AG09319 (cell line): ENCODE data around the gene EVL.
"Not testable (repeated sequence)": the region's sequence is repeated elsewhere in the genome, so short reads cannot be mapped to it uniquely, and the experiment has no call there.

ENCODE experiments used
- DNase-seq: peaks from one replicate; pipeline ENCODE4 v3.0.0-alpha.2; 2010; ENCODE audit warnings: low read depth; ENCODE audit errors: extremely low read depth
- CTCF ChIP-seq: IDR thresholded peaks from 2 replicates; pipeline ENCODE4 v1.5.1; 2011; ENCODE audit warnings: low read depth, mild to moderate bottlenecking, inconsistent platforms, low read length, moderate library complexity

EVL gene

GRCh38 chr14:100155756-100156616 is 90.8 kb downstream of the EVL start:
- no peak for TF ChIP-seq CTCF
- no peak for DNase-seq

GRCh38 chr14:100156776-100157175 is 91.6 kb downstream of the EVL start:
- DNase-seq = no peak
- TF ChIP-seq CTCF = no peak

GRCh38 chr14:100157548-100158232 is 92.5 kb downstream of the EVL start:
- DNase-seq = not testable (repeated sequence)

- no peak for DNase-seq
- no peak for TF ChIP-seq CTCF
Observed at GRCh38 chr14:100158566-100159093, 93.4 kb downstream of the EVL start.

GRCh38 chr14:100159094-100159864 is 94.1 kb downstream of the EVL start, which contains the start of gene DEGS2:
Gene DEGS2 (minus strand): TSS chr14:100159645. CDS start chr14:100159587, 58 bp downstream.
- TF ChIP-seq CTCF = no peak
- no peak for DNase-seq

- no peak for DNase-seq
- no peak for TF ChIP-seq CTCF
Observed at GRCh38 chr14:100159865-100160533, 94.8 kb downstream of the EVL start.

- TF ChIP-seq CTCF = no peak
- no peak for DNase-seq
Observed at GRCh38 chr14:100160534-100160916, 95.3 kb downstream of the EVL start.
